Measurements from ENCODE around the gene MYBBP1A. TPM values are rescaled to one million over a fixed set of nuclear protein-coding genes. Genes with fewer than 3 reads are reported as not detected.

The MYBBP1A gene
- total and polyA plus RNA-seq, 8 donors, result 21.8 to 93.1 (median 35.5) TPM

DNA sequence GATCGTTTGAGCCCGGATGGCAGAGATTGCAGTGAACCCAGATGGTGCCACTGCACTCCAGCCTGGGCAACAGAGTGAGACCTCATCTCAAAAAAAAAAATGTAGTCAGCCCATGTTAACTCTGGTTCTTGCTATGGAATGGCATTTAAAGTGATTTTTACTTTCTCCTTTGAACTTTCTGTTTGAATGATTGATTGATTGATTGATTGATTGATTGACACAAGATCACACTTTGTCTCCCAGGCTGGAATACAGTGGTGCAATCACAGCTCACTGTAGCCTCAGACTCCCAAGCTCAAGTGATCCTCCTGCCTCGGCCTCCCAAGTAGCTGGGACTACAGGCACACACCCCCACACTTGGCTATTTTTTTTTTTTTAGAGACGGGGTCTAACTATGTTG lies 46.1 kb upstream of the MYBBP1A start:
- ATAC-seq (no peak), FAIRE-seq (no peak), DNase-seq (no peak)
- Histone ChIP-seq H3K36me3 (no peaks in the 10 kb centered on the region), H3K27me3 (no peaks in the 10 kb centered on the region), H3K4me3 (no peak overlapping the region), H3K9me3 (no peaks in the 10 kb centered on the region), H3K27ac (no peak overlapping the region), H3K4me1 (no peaks in the 10 kb centered on the region)
- TF ChIP-seq, protein P1, sequence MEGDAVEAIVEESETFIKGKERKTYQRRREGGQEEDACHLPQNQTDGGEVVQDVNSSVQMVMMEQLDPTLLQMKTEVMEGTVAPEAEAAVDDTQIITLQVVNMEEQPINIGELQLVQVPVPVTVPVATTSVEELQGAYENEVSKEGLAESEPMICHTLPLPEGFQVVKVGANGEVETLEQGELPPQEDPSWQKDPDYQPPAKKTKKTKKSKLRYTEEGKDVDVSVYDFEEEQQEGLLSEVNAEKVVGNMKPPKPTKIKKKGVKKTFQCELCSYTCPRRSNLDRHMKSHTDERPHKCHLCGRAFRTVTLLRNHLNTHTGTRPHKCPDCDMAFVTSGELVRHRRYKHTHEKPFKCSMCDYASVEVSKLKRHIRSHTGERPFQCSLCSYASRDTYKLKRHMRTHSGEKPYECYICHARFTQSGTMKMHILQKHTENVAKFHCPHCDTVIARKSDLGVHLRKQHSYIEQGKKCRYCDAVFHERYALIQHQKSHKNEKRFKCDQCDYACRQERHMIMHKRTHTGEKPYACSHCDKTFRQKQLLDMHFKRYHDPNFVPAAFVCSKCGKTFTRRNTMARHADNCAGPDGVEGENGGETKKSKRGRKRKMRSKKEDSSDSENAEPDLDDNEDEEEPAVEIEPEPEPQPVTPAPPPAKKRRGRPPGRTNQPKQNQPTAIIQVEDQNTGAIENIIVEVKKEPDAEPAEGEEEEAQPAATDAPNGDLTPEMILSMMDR (IDR thresholded peaks at IDR 0.05), result no peak
- intact Hi-C loops (cut with DNase I), result no loop called here
- WGBS, 2 donors, result 83 to 85% methylated on average over 4 of the region's 4 CpGs

DNA sequence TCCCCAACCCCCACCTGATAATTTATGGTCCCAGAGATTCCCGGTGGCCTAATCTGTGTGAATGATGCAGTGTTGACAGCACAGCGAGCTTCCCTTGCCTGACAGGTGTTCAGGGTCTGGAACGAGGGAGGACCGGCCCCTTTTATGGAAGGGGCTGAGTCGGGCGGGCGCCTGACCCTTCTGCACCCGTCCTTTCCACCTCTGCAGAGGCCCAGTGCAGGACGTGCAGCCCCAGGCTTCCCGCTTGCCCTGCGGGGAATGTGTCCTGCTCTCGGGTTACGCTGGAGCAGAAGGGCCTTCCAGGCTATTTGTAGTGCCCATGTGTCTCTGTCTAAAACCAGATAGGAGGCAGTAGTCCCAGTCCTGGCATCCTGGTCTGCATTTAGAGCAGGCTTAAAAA lies 45.4 kb upstream of the MYBBP1A start:
- Histone ChIP-seq H3K27ac (no peak overlapping the region), H3K9me3 (no peaks in the 10 kb centered on the region), H3K4me3 (no peak overlapping the region), H3K27me3 (no peaks in the 10 kb centered on the region), H3K4me1 (no peaks in the 10 kb centered on the region), H3K36me3 (no peaks in the 10 kb centered on the region)
- ATAC-seq (no peak), DNase-seq (no peak), FAIRE-seq (no peak)
- TF ChIP-seq, protein P1 (IDR thresholded peaks at IDR 0.05), result no peak
- WGBS, 2 donors, result 57 to 59% methylated on average over 13 of the region's 13 CpGs
- intact Hi-C loops (cut with DNase I), result no loop called here

DNA sequence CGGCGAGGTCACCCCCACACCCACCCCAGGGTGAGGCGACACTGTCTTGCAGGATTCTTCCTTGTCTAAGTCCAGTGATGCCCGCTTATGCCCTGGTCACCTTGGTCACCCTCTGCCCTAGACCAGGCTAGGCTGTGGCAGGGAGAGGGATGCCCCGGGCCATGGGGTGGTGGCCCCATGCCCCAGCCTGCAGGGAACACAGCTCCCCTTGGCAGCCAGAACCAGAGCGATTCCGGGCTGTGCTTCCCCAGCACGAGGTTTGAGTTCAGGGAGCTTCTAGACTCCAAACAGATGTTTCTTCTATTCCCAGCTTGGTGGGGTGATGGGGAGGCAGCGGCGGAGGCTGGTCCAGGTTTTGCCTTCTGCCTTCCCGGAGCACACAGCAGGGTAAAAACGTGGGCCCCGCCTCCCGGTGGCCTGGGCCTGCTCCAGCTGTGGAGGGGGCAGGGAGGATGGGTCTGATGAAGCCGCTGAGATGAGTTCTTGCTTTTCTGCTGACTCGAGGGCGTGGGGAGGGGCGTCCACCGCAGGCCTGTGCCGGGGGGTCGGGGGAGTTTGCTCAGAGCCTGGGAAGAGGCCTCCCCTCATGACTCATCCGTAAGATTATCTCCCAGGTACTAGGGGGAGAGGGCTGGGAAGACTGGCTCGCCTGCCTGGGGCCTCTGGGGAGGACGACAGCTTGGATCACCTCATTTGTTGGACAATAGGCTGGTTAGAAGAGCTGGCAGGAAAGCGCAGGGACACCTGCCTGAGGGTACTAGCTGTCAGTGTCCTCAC lies 44.5 kb upstream of the MYBBP1A start:
- DNase-seq (peak in 1 of 6 donors; percentile 44), ATAC-seq (peak in 3 of 4 donors; percentile 26 to 44 (median 38)), FAIRE-seq (no peak)

DNA sequence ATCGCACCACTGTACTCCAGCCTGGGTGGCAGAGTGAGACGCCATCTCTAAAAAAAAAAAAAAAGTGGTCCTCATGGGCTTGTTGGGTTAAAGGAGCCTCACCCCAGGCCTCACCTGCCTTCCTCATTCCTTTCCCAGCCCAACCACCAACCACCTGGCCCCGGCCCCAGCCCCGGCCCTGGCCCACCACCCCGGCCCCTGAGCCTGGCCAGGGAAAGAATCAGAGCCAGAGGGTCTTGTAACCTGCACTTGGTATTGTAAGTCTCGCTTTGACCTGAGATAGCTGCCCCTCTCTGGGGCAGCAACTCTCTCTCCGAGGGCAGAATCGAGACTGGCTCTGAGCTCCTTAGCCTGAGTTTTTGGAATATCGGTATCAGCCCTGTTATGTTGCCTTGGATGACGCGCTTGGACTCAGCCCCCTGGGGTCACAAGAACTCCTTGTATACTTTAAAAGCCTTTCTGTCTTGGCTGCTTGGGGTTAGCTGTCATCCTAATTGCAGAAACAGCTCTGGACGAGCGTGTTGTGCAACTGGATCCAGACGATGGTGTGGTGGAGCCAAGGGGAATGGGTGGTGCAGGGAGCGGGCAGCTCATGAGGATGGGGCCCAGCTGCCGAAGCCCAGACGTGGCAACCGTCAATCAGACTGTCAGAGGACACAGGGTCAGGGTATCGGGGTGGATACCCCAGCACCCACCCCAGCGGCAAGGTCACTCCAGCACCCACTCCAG lies 43.8 kb upstream of the MYBBP1A start:
- no peak for DNase-seq
- Histone ChIP-seq H3K4me3 (no peak overlapping the region), H3K27me3 (no peaks in the 10 kb centered on the region), H3K9me3 (no peaks in the 10 kb centered on the region), H3K27ac (no peak overlapping the region), H3K36me3 (no peaks in the 10 kb centered on the region), H3K4me1 (no peaks in the 10 kb centered on the region)
- 71 to 78% methylated on average over 20 of the region's 20 CpGs for WGBS, 2 donors
- ATAC-seq, result peak in 3 of 4 donors; percentile 24 to 51 (median 48)
- TF ChIP-seq, protein P1 (IDR thresholded peaks at IDR 0.05), result no peak
- intact Hi-C loops (cut with DNase I), result no loop called here
- FAIRE-seq, result no peak

More for the DNA sequence above, 44.5 kb upstream of the MYBBP1A start:
- WGBS, 2 donors, result 45 to 46% methylated on average over 25 of the region's 25 CpGs
- H3K4me1 ChIP-seq, result no peaks in the 10 kb centered on the region
- H3K27ac ChIP-seq, result no peak overlapping the region
- H3K9me3 ChIP-seq, result no peaks in the 10 kb centered on the region
- no peak overlapping the region for H3K4me3 ChIP-seq
- intact Hi-C loops (cut with DNase I), result no loop called here
- no peaks in the 10 kb centered on the region for H3K36me3 ChIP-seq
- TF ChIP-seq, protein P1 (IDR thresholded peaks at IDR 0.05), result no peak
- H3K27me3 ChIP-seq, result no peaks in the 10 kb centered on the region

DNA sequence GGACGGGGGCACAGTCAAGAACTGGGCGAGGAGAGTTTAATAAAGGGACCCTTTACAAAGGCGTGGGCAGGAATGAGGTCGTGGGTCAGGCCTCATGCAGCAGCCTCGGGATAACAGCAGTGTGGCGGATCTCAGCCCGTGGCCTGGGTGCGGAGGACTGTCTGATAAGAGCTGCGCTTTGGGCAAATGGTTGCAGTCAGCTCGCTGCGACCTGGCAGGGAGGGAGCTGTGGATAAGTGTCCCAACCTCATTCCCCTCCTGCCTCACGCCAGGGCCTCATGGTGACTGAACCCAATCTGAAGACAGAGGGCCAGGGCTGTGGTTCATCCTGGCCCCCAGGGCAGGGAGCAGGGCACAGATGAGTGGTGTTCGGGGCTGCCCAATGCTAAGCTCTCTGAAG lies 42.8 kb upstream of the MYBBP1A start:
- FAIRE-seq, result no peak
- no peak for ATAC-seq
- Histone ChIP-seq H3K4me3 (no peak overlapping the region), H3K27me3 (no peaks in the 10 kb centered on the region), H3K36me3 (no peaks in the 10 kb centered on the region), H3K27ac (no peak overlapping the region), H3K9me3 (no peaks in the 10 kb centered on the region), H3K4me1 (no peaks in the 10 kb centered on the region)
- DNase-seq, result no peak
- WGBS, 2 donors, result 71 to 75% methylated on average over 13 of the region's 13 CpGs
- intact Hi-C loops (cut with DNase I), result no loop called here
- TF ChIP-seq, protein P1 (IDR thresholded peaks at IDR 0.05), result no peak

Data from pancreas (tissue), 10 donors.